Measurements from ENCODE around the gene DIP2B. TPM values are rescaled to one million over a fixed set of nuclear protein-coding genes. Genes with fewer than 3 reads are reported as not detected.

Gene DIP2B
- total RNA-seq, 1 experiment from 2014 or later: 29.4 TPM

DNA sequence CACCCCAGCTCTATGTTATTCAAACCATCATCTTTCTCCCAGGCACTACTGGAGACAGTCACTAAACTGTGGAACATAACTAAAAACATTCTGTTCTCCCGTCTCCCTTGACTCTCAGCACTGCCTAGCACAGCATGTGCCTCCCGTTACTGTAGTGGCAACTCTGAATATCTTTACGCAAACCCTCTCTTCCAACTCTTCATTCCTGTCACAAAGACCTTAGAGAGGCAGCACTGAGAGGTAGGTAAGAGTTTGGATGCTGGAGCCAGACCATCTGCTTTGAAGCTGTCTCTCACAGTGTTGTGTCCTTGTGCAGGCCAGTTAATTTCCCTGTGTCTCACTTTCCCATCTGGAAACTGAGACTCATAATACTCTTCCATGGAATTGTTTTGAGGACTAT is 108.1 kb downstream of the DIP2B start:
- BruUV-seq (replicated peaks): no TSS peak
- TF ChIP-seq, protein P1, sequence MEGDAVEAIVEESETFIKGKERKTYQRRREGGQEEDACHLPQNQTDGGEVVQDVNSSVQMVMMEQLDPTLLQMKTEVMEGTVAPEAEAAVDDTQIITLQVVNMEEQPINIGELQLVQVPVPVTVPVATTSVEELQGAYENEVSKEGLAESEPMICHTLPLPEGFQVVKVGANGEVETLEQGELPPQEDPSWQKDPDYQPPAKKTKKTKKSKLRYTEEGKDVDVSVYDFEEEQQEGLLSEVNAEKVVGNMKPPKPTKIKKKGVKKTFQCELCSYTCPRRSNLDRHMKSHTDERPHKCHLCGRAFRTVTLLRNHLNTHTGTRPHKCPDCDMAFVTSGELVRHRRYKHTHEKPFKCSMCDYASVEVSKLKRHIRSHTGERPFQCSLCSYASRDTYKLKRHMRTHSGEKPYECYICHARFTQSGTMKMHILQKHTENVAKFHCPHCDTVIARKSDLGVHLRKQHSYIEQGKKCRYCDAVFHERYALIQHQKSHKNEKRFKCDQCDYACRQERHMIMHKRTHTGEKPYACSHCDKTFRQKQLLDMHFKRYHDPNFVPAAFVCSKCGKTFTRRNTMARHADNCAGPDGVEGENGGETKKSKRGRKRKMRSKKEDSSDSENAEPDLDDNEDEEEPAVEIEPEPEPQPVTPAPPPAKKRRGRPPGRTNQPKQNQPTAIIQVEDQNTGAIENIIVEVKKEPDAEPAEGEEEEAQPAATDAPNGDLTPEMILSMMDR (conservative IDR thresholded peaks at IDR 0.05): no peak
- no peak for TF ChIP-seq EZH2 (IDR thresholded peaks at IDR 0.05; ENCODE audit: low read depth)
- Histone ChIP-seq H3K4me2 (peak overlapping the region; percentile 18; the same call in 1 of the 2 replicates), H3F3A (ENCODE audit: insufficient read depth, low read depth) (peaks cover 41% of the 10 kb centered on the region), H3K9me2 (ENCODE audit: insufficient read depth) (no peaks in the 10 kb centered on the region; the same call in 1 of the 2 replicates), H3K4me3 (no peak overlapping the region), H3K27ac (peak overlapping the region; percentile 86), H2AFZ (no peak overlapping the region), H3K4me1 (replicated peaks; ENCODE audit: insufficient read depth) (peaks cover 52% of the 10 kb centered on the region), H3K36me3 (ENCODE audit: low read depth) (peaks cover 4% of the 10 kb centered on the region; the same call in 1 of the 2 replicates), H4K20me1 (ENCODE audit: insufficient read depth) (no peaks in the 10 kb centered on the region), H3K79me2 (ENCODE audit: low read depth) (peaks cover 51% of the 10 kb centered on the region), H3K9me3 (ENCODE audit: insufficient read depth, low read depth) (no peaks in the 10 kb centered on the region), H3K27me3 (ENCODE audit: insufficient read depth, low read depth) (no peaks in the 10 kb centered on the region)
- no peak for DNase-seq
- intact Hi-C loops (cut with micrococcal nuclease; ENCODE audit: unreplicated experiment): no loop called here
- CTCF ChIA-PET: no interaction called here
- POLR2A ChIA-PET (ENCODE audit: unreplicated experiment): no interaction called here

DNA sequence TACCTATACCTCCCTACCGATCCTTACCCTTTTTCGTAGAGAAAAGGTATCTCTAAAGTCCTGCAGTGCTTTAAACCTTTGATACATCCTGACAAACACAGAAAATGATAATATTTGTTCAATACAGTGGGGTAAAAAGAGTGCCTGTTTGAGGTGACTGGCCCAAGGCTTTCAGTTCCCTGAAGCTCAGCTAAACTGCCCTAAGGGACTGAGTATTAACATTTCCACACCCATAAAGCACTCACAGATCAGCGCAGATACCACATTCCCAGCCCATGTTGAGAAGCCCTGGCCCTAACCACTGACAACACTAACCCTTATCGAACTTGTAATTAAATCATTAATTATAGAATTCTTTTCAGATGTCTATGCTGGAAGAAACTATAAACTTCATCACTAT is 108.7 kb downstream of the DIP2B start:
- Histone ChIP-seq H4K20me1 (ENCODE audit: insufficient read depth) (no peaks in the 10 kb centered on the region), H3K9me2 (ENCODE audit: insufficient read depth) (no peaks in the 10 kb centered on the region; the same call in 1 of the 2 replicates), H3K4me1 (replicated peaks; ENCODE audit: insufficient read depth) (peaks cover 58% of the 10 kb centered on the region), H3K27ac (peak overlapping the region; percentile 86), H3K4me2 (peak overlapping the region; percentile 18), H3K27me3 (ENCODE audit: insufficient read depth, low read depth) (no peaks in the 10 kb centered on the region), H2AFZ (no peak overlapping the region), H3K4me3 (no peak overlapping the region), H3K79me2 (ENCODE audit: low read depth) (peaks cover 57% of the 10 kb centered on the region), H3F3A (ENCODE audit: insufficient read depth, low read depth) (peaks cover 47% of the 10 kb centered on the region), H3K9me3 (ENCODE audit: insufficient read depth, low read depth) (no peaks in the 10 kb centered on the region), H3K36me3 (ENCODE audit: low read depth) (peaks cover 4% of the 10 kb centered on the region; the same call in 1 of the 2 replicates)
- ChIA-PET POLR2A (ENCODE audit: unreplicated experiment) (no interaction called here), CTCF (no interaction called here)
- BruUV-seq (replicated peaks): no TSS peak
- no peak for DNase-seq
- intact Hi-C loops (cut with micrococcal nuclease; ENCODE audit: unreplicated experiment): no loop called here
- no peak for TF ChIP-seq EZH2 (IDR thresholded peaks at IDR 0.05; ENCODE audit: low read depth)
- TF ChIP-seq, protein P1 (conservative IDR thresholded peaks at IDR 0.05): no peak

DNA sequence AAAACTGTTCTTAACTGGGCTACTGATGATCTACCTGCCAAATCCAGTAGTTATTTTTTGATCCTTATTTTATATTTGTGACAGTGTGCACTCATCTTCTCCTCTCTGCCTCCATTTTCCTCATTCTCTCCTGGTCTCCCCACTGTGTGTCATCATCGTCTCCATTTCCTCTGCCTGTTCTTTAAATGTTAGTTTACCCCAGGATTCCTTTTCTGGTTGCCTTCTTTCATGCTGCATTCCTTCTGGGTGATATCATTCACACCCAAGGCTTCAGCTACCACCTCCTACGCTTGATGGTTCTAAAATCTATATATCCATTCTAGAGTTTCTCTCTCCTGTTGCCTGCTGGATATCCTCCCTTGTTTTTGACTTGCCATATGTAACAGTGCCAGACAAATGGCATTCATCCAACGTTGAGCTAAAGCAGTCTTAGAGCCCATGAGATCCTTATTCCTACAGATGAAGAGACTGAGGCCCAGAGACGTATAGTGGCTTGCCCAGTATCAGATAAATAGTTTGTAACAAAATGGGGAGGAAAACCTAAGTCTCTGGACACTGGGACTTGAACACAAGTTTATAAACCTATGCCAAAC is 109.5 kb downstream of the DIP2B start:
- Histone ChIP-seq H3K27me3 (ENCODE audit: insufficient read depth, low read depth) (no peaks in the 10 kb centered on the region), H3K36me3 (ENCODE audit: low read depth) (peaks cover 4% of the 10 kb centered on the region; the same call in 1 of the 2 replicates), H3K4me2 (peak overlapping the region; percentile 18), H3K27ac (peak overlapping the region; percentile 86), H3K79me2 (ENCODE audit: low read depth) (peaks cover 58% of the 10 kb centered on the region), H3K9me2 (ENCODE audit: insufficient read depth) (no peaks in the 10 kb centered on the region; the same call in 1 of the 2 replicates), H3K4me1 (replicated peaks; ENCODE audit: insufficient read depth) (peaks cover 66% of the 10 kb centered on the region), H4K20me1 (ENCODE audit: insufficient read depth) (no peaks in the 10 kb centered on the region), H3K4me3 (no peak overlapping the region), H3F3A (ENCODE audit: insufficient read depth, low read depth) (peaks cover 55% of the 10 kb centered on the region), H2AFZ (no peak overlapping the region), H3K9me3 (ENCODE audit: insufficient read depth, low read depth) (no peaks in the 10 kb centered on the region)
- CTCF ChIA-PET: interaction anchor here (0.6 kb wide), 1 partner anchor 220 kb away, joined by 9 read pairs; no protein-coding TSS in a partner anchor
- BruUV-seq (replicated peaks): no TSS peak
- DNase-seq: peak; percentile 19 to 61
- POLR2A ChIA-PET (ENCODE audit: unreplicated experiment): interaction anchor here (0.7 kb wide), 1 partner anchor 220 kb away, joined by 9 read pairs; no protein-coding TSS in a partner anchor
- intact Hi-C loops (cut with micrococcal nuclease; ENCODE audit: unreplicated experiment): no loop called here
- TF ChIP-seq, protein P1 (conservative IDR thresholded peaks at IDR 0.05): no peak
- TF ChIP-seq EZH2 (IDR thresholded peaks at IDR 0.05; ENCODE audit: low read depth): no peak

All from PC-9 (cell line).